ENCODE results near the gene METTL26. TPM values are rescaled to one million over a fixed set of nuclear protein-coding genes. Genes with fewer than 3 reads are reported as not detected.

Gene METTL26
- total and polyA plus RNA-seq, 9 of the 15 experiments (the other 6 are each of a cell fraction or from before 2014, with no cell fraction given): 7.3 to 262 (median 80.9) TPM

GRCh38 chr16:684071-684794 is 48.1 kb upstream of the METTL26 start, which contains the start of gene JMJD8 (continued):
- TF ChIP-seq E2F6 (IDR thresholded peaks at IDR 0.05; ENCODE audit: borderline replicate concordance in 1 of 2, extremely low read depth in 1 of 2, insufficient read depth in 1 of 2, insufficient read length in 1 of 2, low read depth in 1 of 2, low read length in 1 of 2, poor library complexity in 1 of 2, severe bottlenecking in 1 of 2): peak; percentile 99
- TF ChIP-seq ZC3H11A (IDR thresholded peaks at IDR 0.05; ENCODE audit: low read depth, low read length): no peak
- TF ChIP-seq ELF4 (CRISPR knock-in tag; IDR thresholded peaks at IDR 0.05): 0 out of 2 replicates have a peak, but pooled peaks have one; percentile 16
- 0 out of 2 replicates have a peak, but pooled peaks have one; percentile 63 for TF ChIP-seq HNRNPL (IDR thresholded peaks at IDR 0.05; ENCODE audit: low read depth, low read length)
- TF ChIP-seq ZFX (CRISPR knock-in tag; IDR thresholded peaks at IDR 0.05): peak; percentile 69
- 0 out of 6 replicates have a peak, but pooled peaks of 1 of the 3 experiments have one; percentile 1 for TF ChIP-seq CTCF (IDR thresholded peaks at IDR 0.05 in 2 of 3, conservative IDR thresholded peaks at IDR 0.05 in 1 of 3; ENCODE audit: insufficient read depth in 2 of 3, low read depth in 1 of 3, low read length in 3 of 3)
- TF ChIP-seq THRA (IDR thresholded peaks at IDR 0.05): no peak
- peak; percentile 79; the same call in 1 of the 2 replicates for TF ChIP-seq POLR2AphosphoS5 (IDR thresholded peaks at IDR 0.05; ENCODE audit: control insufficient read depth, insufficient read depth, low read depth, low read length)
- no peak for TF ChIP-seq SPI1 (IDR thresholded peaks at IDR 0.05; ENCODE audit: borderline replicate concordance, low read depth, low read length)
- no peak for TF ChIP-seq SMAD1 (IDR thresholded peaks at IDR 0.05; ENCODE audit: low read depth, low read length, partially characterized antibody)
- TF ChIP-seq ILF3 (IDR thresholded peaks at IDR 0.05; ENCODE audit: borderline replicate concordance): no peak
- peak; percentile 93 for TF ChIP-seq ELF1 (tag; IDR thresholded peaks at IDR 0.05)
- TF ChIP-seq USF2 (CRISPR knock-in tag; IDR thresholded peaks at IDR 0.05): 0 out of 2 replicates have a peak, but pooled peaks have one; percentile 3
- no peak for TF ChIP-seq ELK3 (CRISPR knock-in tag; IDR thresholded peaks at IDR 0.05)
